Left ventricle myocardium inferior (tissue), 1 donor: ENCODE measurements around the gene CCDC112. TPM values are rescaled to one million over a fixed set of nuclear protein-coding genes. Genes with fewer than 3 reads are reported as not detected.
"Not testable (repeated sequence)": the region's sequence is repeated elsewhere in the genome, so short reads cannot be mapped to it uniquely, and the experiment has no call there.

Experiments used
- DNase-seq: peaks from one replicate; pipeline ENCODE4 v3.0.0-alpha.2; 2020
- H3K27ac ChIP-seq: fragments of 200-600 bp; replicated peaks from 2 replicates; pipeline ENCODE4 v1.8.0; 2021
- H3K27me3 ChIP-seq: fragments of 200-600 bp; 2 replicates; pipeline ENCODE4 v1.8.0; 2021; ENCODE audit warnings: low read depth
- H3K36me3 ChIP-seq: fragments of 200-600 bp; 2 replicates; pipeline ENCODE4 v1.8.0; 2021
- H3K4me1 ChIP-seq: fragments of 200-600 bp; 2 replicates; pipeline ENCODE4 v1.8.0; 2021
- H3K4me3 ChIP-seq: fragments of 200-600 bp; 2 replicates; pipeline ENCODE4 v1.8.0; 2021; ENCODE audit warnings: mild to moderate bottlenecking, moderate library complexity
- H3K9me3 ChIP-seq: fragments of 200-600 bp; replicated peaks from 2 replicates; pipeline ENCODE4 v1.8.0; 2021
- intact Hi-C: fragments of 100-400 bp; cut with micrococcal nuclease; formaldehyde crosslinking; loops from one replicate; pipeline ENCODE4 v1.11.0; 2022
- total RNA-seq: library from RNA; stranded (reverse); fragmentation: NEBNext Ultra II Directional; extraction: Animal tissue kit (Norgen Biotek cat#: 25700); gene quantifications from one replicate; pipeline ENCODE4 v1.2.1, GENCODE V29; 2021
- TF ChIP-seq, protein P1 (sequence below): fragments of 200-600 bp; IDR thresholded peaks from 2 replicates; pipeline ENCODE4 v1.8.0; 2021; ENCODE audit warnings: antibody characterized with exemption, mild to moderate bottlenecking, borderline replicate concordance
- donor health status: DM: no; HTN: yes; CAD: no; lungs with severe emphysema.

Gene CCDC112
- total RNA-seq, 1 donor from 2014 or later: 5.3 TPM

GRCh38 chr5:115263078-115263380, 33.4 kb downstream of the CCDC112 start:
- intact Hi-C loops: no loop called here
- TF ChIP-seq, protein P1, sequence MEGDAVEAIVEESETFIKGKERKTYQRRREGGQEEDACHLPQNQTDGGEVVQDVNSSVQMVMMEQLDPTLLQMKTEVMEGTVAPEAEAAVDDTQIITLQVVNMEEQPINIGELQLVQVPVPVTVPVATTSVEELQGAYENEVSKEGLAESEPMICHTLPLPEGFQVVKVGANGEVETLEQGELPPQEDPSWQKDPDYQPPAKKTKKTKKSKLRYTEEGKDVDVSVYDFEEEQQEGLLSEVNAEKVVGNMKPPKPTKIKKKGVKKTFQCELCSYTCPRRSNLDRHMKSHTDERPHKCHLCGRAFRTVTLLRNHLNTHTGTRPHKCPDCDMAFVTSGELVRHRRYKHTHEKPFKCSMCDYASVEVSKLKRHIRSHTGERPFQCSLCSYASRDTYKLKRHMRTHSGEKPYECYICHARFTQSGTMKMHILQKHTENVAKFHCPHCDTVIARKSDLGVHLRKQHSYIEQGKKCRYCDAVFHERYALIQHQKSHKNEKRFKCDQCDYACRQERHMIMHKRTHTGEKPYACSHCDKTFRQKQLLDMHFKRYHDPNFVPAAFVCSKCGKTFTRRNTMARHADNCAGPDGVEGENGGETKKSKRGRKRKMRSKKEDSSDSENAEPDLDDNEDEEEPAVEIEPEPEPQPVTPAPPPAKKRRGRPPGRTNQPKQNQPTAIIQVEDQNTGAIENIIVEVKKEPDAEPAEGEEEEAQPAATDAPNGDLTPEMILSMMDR: no peak

DNA sequence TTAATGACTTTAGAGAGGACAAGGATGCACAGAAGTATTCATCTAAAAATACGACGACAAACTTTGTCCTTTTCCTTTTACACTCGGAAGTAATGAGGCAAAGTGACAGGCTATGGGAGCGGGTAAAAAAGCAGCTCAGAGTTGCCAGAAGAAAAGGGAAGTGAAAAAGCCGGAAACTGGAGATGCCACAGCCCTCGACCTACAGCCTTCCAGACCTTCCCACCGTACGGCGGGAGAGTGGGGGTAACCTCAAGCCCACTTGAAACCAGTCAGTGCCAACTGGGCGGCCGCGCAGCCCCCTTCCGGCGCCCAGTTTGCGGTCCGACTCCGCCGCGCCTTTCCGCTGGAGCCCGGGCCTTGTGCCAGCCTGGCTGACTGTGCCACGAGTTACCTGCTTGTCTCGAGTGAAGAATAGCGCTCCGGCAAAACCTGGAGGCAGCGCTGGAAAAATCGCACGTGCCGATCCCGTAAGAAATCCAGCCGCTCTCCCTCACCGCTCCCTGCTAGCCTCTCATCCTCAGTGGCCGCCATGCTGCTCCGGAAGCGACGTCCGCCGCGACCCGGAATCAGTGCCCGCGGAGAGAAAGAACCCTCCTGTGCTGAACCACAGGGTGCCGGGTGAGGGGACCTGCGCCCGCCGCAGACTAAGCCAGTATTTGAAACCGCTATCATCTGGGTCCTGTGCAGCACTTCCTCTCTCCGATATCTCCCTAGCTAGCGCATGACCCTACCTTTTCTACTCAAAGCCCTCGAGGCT, 34.0 kb downstream of the CCDC112 start, which contains the start of gene PGGT1B:
Gene PGGT1B (minus strand): TSS at position 557 of the 757 bp plus-strand sequence. CDS start 26 bp downstream, at position 531.
- TF ChIP-seq, protein P1: no peak
- Histone ChIP-seq H3K27ac (peak within 1 kb of the TSS; percentile 84), H3K36me3 (peaks cover 19% of the 10 kb centered on the region), H3K9me3 (no peaks in the 10 kb centered on the region), H3K4me1 (peaks cover 49% of the 10 kb centered on the region), H3K27me3 (no peaks in the 10 kb centered on the region), H3K4me3 (peak within 1 kb of the TSS; percentile 86)
- intact Hi-C loops: no loop called here
- DNase-seq: peak; percentile 77

More at GRCh38 chr5:115263078-115263380, 33.4 kb downstream of the CCDC112 start:
- H3K36me3 ChIP-seq: peaks cover 24% of the 10 kb centered on the region
- peaks cover 49% of the 10 kb centered on the region for H3K4me1 ChIP-seq
- no peaks in the 10 kb centered on the region for H3K9me3 ChIP-seq
- H3K27ac ChIP-seq: peak overlapping the region; percentile 84
- peak overlapping the region; percentile 86 for H3K4me3 ChIP-seq
- DNase-seq: no peak
- no peaks in the 10 kb centered on the region for H3K27me3 ChIP-seq

DNA sequence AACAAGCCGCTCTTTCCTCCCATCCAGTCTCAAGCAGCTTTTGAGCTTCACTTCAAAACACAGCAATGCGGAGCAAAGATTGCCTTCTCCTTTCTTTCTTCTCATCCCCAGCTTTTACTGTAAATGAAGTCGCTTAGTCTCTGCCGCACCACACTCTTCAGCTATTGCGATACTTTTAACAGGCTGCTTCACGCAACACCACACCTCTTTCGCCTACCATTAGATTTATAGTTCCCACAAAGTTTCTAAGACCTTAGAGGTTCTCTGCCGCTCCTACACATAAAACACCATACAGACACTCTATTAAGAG, 34.5 kb downstream of the CCDC112 start:
- H3K4me1 ChIP-seq: peaks cover 49% of the 10 kb centered on the region

DNA sequence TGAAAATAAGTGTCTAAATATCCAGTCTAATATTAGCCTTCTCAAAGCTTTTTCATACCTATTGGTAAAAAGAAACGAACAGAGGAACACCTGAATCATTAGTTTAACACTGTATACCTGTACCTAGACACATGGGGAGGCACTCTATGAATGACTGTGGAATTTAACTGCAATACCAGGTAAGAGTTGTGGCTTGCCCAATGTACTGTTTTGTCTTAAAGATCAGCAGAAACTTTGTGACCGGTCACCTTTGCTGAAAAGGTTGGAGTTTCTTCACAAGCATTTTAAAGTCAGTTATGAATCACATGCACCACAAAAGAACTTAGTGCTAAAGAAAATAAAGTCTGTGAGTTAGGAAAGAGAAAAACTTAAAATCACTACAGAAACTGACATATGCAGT, 36.2 kb downstream of the CCDC112 start:
- intact Hi-C loops: no loop called here
- Histone ChIP-seq H3K27me3 (no peaks in the 10 kb centered on the region), H3K4me3 (no peak overlapping the region), H3K4me1 (peaks cover 62% of the 10 kb centered on the region), H3K27ac (no peak overlapping the region), H3K36me3 (peaks cover 10% of the 10 kb centered on the region), H3K9me3 (no peaks in the 10 kb centered on the region)
- TF ChIP-seq, protein P1: no peak
- no peak for DNase-seq

More for the DNA sequence above, 34.5 kb downstream of the CCDC112 start:
- DNase-seq: no peak
- H3K4me3 ChIP-seq: peak overlapping the region; percentile 86
- H3K9me3 ChIP-seq: no peaks in the 10 kb centered on the region
- H3K36me3 ChIP-seq: peaks cover 14% of the 10 kb centered on the region
- peak overlapping the region; percentile 84 for H3K27ac ChIP-seq
- intact Hi-C loops: no loop called here
- TF ChIP-seq, protein P1: no peak
- no peaks in the 10 kb centered on the region for H3K27me3 ChIP-seq

DNA sequence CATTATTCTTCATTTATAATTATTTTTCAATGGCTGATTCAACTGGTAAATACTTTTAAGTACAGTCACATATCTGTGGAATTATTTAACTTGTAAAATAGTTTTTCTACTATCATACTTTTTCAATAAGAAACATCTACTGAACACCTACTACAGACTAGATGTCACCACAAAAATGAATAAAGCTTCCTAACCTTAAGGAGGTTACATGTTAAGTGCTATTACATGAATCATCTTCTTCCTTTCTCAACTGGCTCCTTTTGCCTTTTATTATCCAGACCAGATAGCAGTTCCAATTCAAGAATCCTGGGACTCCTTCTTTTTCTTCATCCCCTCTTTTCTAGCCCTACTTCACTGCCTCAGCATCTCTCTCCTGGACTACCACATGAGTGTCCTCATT, 38.5 kb downstream of the CCDC112 start:
- Histone ChIP-seq H3K27me3 (no peaks in the 10 kb centered on the region), H3K4me3 (no peak overlapping the region), H3K4me1 (peaks cover 69% of the 10 kb centered on the region), H3K9me3 (no peaks in the 10 kb centered on the region), H3K36me3 (peaks cover 3% of the 10 kb centered on the region), H3K27ac (no peak overlapping the region)
- TF ChIP-seq, protein P1: no peak
- DNase-seq: no peak
- intact Hi-C loops: no loop called here

GRCh38 chr5:115249379-115249778, 47.1 kb downstream of the CCDC112 start:
- not testable (repeated sequence) for H3K27ac ChIP-seq, H3K36me3 ChIP-seq, H3K27me3 ChIP-seq, H3K4me3 ChIP-seq, DNase-seq, H3K9me3 ChIP-seq
- intact Hi-C loops: loop anchor here (5.0 kb wide), 1 partner anchor 152 kb away; no protein-coding TSS in a partner anchor
- H3K4me1 ChIP-seq: peaks cover 22% of the 10 kb centered on the region
